ENCODE measurements around the gene AP2B1.

- TF ChIP-seq EZH2 (IDR thresholded peaks at IDR 0.05; ENCODE audit: borderline replicate concordance) (no peak), CTCF (IDR thresholded peaks at IDR 0.05; ENCODE audit: poor library complexity) (no peak)
Measured at GRCh38 chr17:35730400-35731005, 143.4 kb downstream of the AP2B1 start.
